Measurements from ENCODE around the gene HCN1.
"Not testable (repeated sequence)": the region's sequence is repeated elsewhere in the genome, so short reads cannot be mapped to it uniquely, and the experiment has no call there.

DNA sequence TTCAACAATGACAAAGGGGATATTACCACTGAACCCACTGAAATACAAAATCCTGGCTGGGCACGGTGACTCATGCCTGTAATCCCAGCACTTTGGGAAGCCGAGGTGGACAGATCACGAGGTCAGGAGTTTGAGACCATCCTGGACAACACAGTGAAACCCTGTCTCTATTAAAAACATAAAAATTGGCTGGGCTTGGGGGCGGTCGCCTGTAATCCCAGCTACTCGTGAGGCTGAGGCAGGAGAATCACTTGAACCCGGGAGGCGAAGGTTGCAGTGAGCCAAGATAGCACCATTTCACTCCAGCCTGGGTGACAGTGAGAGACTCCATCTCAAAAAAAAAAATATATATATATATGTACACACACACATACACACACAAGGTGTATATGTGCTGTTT, 324.8 kb downstream of the HCN1 start:
- TF ChIP-seq, protein P1, sequence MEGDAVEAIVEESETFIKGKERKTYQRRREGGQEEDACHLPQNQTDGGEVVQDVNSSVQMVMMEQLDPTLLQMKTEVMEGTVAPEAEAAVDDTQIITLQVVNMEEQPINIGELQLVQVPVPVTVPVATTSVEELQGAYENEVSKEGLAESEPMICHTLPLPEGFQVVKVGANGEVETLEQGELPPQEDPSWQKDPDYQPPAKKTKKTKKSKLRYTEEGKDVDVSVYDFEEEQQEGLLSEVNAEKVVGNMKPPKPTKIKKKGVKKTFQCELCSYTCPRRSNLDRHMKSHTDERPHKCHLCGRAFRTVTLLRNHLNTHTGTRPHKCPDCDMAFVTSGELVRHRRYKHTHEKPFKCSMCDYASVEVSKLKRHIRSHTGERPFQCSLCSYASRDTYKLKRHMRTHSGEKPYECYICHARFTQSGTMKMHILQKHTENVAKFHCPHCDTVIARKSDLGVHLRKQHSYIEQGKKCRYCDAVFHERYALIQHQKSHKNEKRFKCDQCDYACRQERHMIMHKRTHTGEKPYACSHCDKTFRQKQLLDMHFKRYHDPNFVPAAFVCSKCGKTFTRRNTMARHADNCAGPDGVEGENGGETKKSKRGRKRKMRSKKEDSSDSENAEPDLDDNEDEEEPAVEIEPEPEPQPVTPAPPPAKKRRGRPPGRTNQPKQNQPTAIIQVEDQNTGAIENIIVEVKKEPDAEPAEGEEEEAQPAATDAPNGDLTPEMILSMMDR (IDR thresholded peaks at IDR 0.05), result not testable (repeated sequence)
- TF ChIP-seq POLR2A, POLR2AphosphoS5 (IDR thresholded peaks at IDR 0.05): not testable (repeated sequence)

Measured in transverse colon (tissue), 4 donors.